CD4-positive, alpha-beta T cell (primary cell): Measurements from ENCODE around the gene TBC1D22A. TPM values are rescaled to one million over a fixed set of nuclear protein-coding genes. Genes with fewer than 3 reads are reported as not detected.

Source experiments
- ATAC-seq: fragments of 200-7000 bp; cut with Tn5 transposase; one replicate; pipeline ENCODE4 v1.10.0; 2022; ENCODE audit warnings: mild to moderate bottlenecking; ENCODE audit not compliant: poor library complexity
- CTCF ChIA-PET: fragments of 350-600 bp; sonication (Branson Sonifier 250); formaldehyde crosslinking; loops from one replicate; lab custom pipeline; 2021; ENCODE audit warnings: antibody characterized with exemption, inconsistent platforms; lab: Charles Lee
- POLR2A ChIA-PET: fragments of 350-600 bp; sonication (Branson Sonifier 250); formaldehyde crosslinking; loops from one replicate; lab custom pipeline; 2021; ENCODE audit warnings: antibody characterized with exemption, inconsistent platforms; lab: Charles Lee
- DNase-seq, 14 experiments: peaks; one replicate each; pipeline ENCODE4 v3.0.0-alpha.2; 2013 to 2020; ENCODE audit warnings: mixed read lengths in 2 of 14
- H3K27ac ChIP-seq, 2 donors: one replicate each; pipeline versions ENCODE4 v1.5.1 to v1.7.0; 2013; ENCODE audit warnings: low read length in 2 of 2, low read depth in 1 of 2, mild to moderate bottlenecking in 1 of 2
- H3K27me3 ChIP-seq, 2 experiments: 1 replicate in 1 of 2; 2 replicates in 1 of 2; pipeline versions ENCODE4 v1.6.1 to v1.7.0; 2013; ENCODE audit warnings: low read length in 2 of 2, control low read depth in 1 of 2, mild to moderate bottlenecking in 1 of 2, moderate library complexity in 1 of 2; ENCODE audit not compliant: insufficient read depth in 2 of 2, control insufficient read depth in 1 of 2
- H3K36me3 ChIP-seq: one replicate; pipeline ENCODE4 v1.6.1; 2013; ENCODE audit warnings: low read length, control low read depth; ENCODE audit not compliant: insufficient read depth
- H3K4me1 ChIP-seq: one replicate; pipeline ENCODE4 v1.6.1; 2013; ENCODE audit warnings: low read length, control low read depth; ENCODE audit not compliant: insufficient read depth
- H3K4me3 ChIP-seq: one replicate; pipeline ENCODE4 v1.5.1; 2013; ENCODE audit warnings: mild to moderate bottlenecking, low read length, moderate library complexity
- H3K9me3 ChIP-seq, 2 experiments: 1 replicate in 1 of 2; 2 replicates in 1 of 2; pipeline versions ENCODE4 v1.6.1 to v1.7.0; 2013; ENCODE audit warnings: low read length in 2 of 2, mild to moderate bottlenecking in 2 of 2, control low read depth in 1 of 2, moderate library complexity in 1 of 2; ENCODE audit not compliant: control insufficient read depth in 1 of 2, insufficient read depth in 1 of 2
- H3K27ac Mint-ChIP-seq: one replicate; pipeline ENCODE4 v1.8.0; 2020; ENCODE audit warnings: mixed read lengths
- H3K27me3 Mint-ChIP-seq: one replicate; pipeline ENCODE4 v1.8.0; 2021; ENCODE audit warnings: mixed read lengths
- H3K36me3 Mint-ChIP-seq: one replicate; pipeline ENCODE4 v1.8.0; 2021; ENCODE audit warnings: low read depth, mixed read lengths
- H3K4me1 Mint-ChIP-seq: one replicate; pipeline ENCODE4 v1.8.0; 2021; ENCODE audit warnings: low read depth, mixed read lengths
- H3K4me3 Mint-ChIP-seq: one replicate; pipeline ENCODE4 v1.8.0; 2020; ENCODE audit warnings: mild to moderate bottlenecking, mixed read lengths
- H3K9me3 Mint-ChIP-seq: one replicate; pipeline ENCODE4 v1.8.0; 2020; ENCODE audit warnings: mixed read lengths
- CTCF ChIP-seq: fragments of 200-600 bp; IDR thresholded peaks from one replicate; pipeline ENCODE4 v1.8.0; 2022; ENCODE audit warnings: antibody characterized with exemption, mild to moderate bottlenecking
- intact Hi-C, 2 experiments: fragments of 100-400 bp; cut with DNase I in 1 of 2; cut with micrococcal nuclease in 1 of 2; formaldehyde crosslinking; loops; one replicate each; pipeline versions ENCODE4 v1.15.1 to v1.9.0; 2023 to 2025; cut with DNase I, micrococcal nuclease
- total RNA-seq, 174 experiments: library from RNA in 2 of 174; stranded (reverse) in 2 of 174; gene quantifications; one replicate each; pipeline ENCODE4 v1.2.3 and lab custom pipeline; 2021 to 2026

Gene TBC1D22A
- total RNA-seq, 2 experiments from 2014 or later, result 27.1 to 31.7 TPM

- TF ChIP-seq CTCF, result no peak
- peaks cover 46% of the 10 kb centered on the region for H3K36me3 Mint-ChIP-seq
- H3K27ac ChIP-seq, result peak overlapping the region in 1 of 2 donors; percentile 10
- H3K27me3 ChIP-seq, result no peaks in the 10 kb centered on the region
- no peak overlapping the region for H3K4me3 ChIP-seq
- ChIA-PET POLR2A (no interaction called here), CTCF (interaction anchor here (1.4 to 11.7 kb wide), 3 partner anchors 23 to 38 kb away, joined by 4 to 130 read pairs (median 6); no protein-coding TSS in a partner anchor)
- peaks cover 11% of the 10 kb centered on the region for H3K36me3 ChIP-seq
- DNase-seq (no peak), ATAC-seq (no peak)
- H3K27me3 Mint-ChIP-seq, result no peaks in the 10 kb centered on the region
- peak overlapping the region; percentile 100 for H3K27ac Mint-ChIP-seq
- no peaks in the 10 kb centered on the region for H3K9me3 ChIP-seq
- peaks cover 65% of the 10 kb centered on the region for H3K4me1 Mint-ChIP-seq
- peaks cover 60% of the 10 kb centered on the region for H3K4me1 ChIP-seq
- intact Hi-C loops, result loop anchor here in 1 of 2 experiments (2.0 kb wide), 1 partner anchor 25 kb away; no protein-coding TSS in a partner anchor
- no peaks in the 10 kb centered on the region for H3K9me3 Mint-ChIP-seq
- peak overlapping the region; percentile 99 for H3K4me3 Mint-ChIP-seq
Measured at GRCh38 chr22:46764140-46764680, 1.8 kb downstream of the TBC1D22A start.

GRCh38 chr22:46764779-46765485 lies 2.5 kb downstream of the TBC1D22A start:
- Mint-ChIP-seq H3K27me3 (no peaks in the 10 kb centered on the region), H3K9me3 (no peaks in the 10 kb centered on the region), H3K4me1 (peaks cover 72% of the 10 kb centered on the region), H3K4me3 (peak overlapping the region; percentile 99), H3K27ac (peak overlapping the region; percentile 100), H3K36me3 (peaks cover 53% of the 10 kb centered on the region)
- TF ChIP-seq CTCF, result no peak
- POLR2A ChIA-PET, result no interaction called here
- CTCF ChIA-PET, result interaction anchor here (1.4 to 11.7 kb wide), 3 partner anchors 23 to 37 kb away, joined by 4 to 130 read pairs (median 6); no protein-coding TSS in a partner anchor
- DNase-seq, result no peak
- Histone ChIP-seq H3K36me3 (peaks cover 11% of the 10 kb centered on the region), H3K4me3 (no peak overlapping the region), H3K4me1 (peaks cover 67% of the 10 kb centered on the region), H3K9me3 (no peaks in the 10 kb centered on the region), H3K27ac (no peak overlapping the region), H3K27me3 (no peaks in the 10 kb centered on the region)
- intact Hi-C loops, result loop anchor here in 1 of 2 experiments (2.0 kb wide), 1 partner anchor 24 kb away; no protein-coding TSS in a partner anchor
- ATAC-seq, result no peak

GRCh38 chr22:46766611-46767010 lies 4.2 kb downstream of the TBC1D22A start:
- peaks cover 11% of the 10 kb centered on the region for H3K36me3 ChIP-seq
- CTCF ChIA-PET, result interaction anchor here (0.7 to 0.9 kb wide), 2 partner anchors 28 to 36 kb away, joined by 3 read pairs; no protein-coding TSS in a partner anchor
- intact Hi-C loops, result no loop called here
- peak overlapping the region; percentile 30 for H3K4me3 Mint-ChIP-seq
- POLR2A ChIA-PET, result no interaction called here
- ATAC-seq (no peak), DNase-seq (no peak)
- H3K36me3 Mint-ChIP-seq, result peaks cover 61% of the 10 kb centered on the region
- H3K9me3 Mint-ChIP-seq, result no peaks in the 10 kb centered on the region
- no peak for TF ChIP-seq CTCF
- no peaks in the 10 kb centered on the region for H3K27me3 Mint-ChIP-seq
- H3K27me3 ChIP-seq, result no peaks in the 10 kb centered on the region
- H3K27ac ChIP-seq, result no peak overlapping the region
- H3K4me3 ChIP-seq, result no peak overlapping the region
- H3K4me1 ChIP-seq, result peaks cover 72% of the 10 kb centered on the region
- no peaks in the 10 kb centered on the region for H3K9me3 ChIP-seq
- H3K27ac Mint-ChIP-seq, result peak overlapping the region; percentile 79
- H3K4me1 Mint-ChIP-seq, result peaks cover 75% of the 10 kb centered on the region
